MCF 10A (cell line): Measurements from ENCODE around the gene STXBP4. TPM values are rescaled to one million over a fixed set of nuclear protein-coding genes. Genes with fewer than 3 reads are reported as not detected.
A peak's percentile ranks its signal among the peaks of the same experiment; 100 is the strongest.

Source experiments
- BruUV-seq: library from RNA; stranded (reverse); fragments of 400-500 nt; replicated peaks from 2 replicates; lab custom pipeline; 2021; lab: Mats Ljungman, UMichigan
- CTCF ChIA-PET: fragments of 300-600 bp; sonication (Branson Sonifier 250); formaldehyde crosslinking; extraction: SDS; loops from one replicate; lab custom pipeline; 2021; ENCODE audit warnings: antibody characterized with exemption, inconsistent platforms; lab: Yijun Ruan, JAX
- POLR2A ChIA-PET: fragments of 300-600, 350-650 bp; sonication (Branson Sonifier 250); formaldehyde crosslinking; extraction: SDS; loops from one replicate; lab custom pipeline; 2020; ENCODE audit warnings: antibody characterized with exemption, inconsistent platforms; lab: Yijun Ruan, JAX
- DNase-seq: peaks from one replicate; pipeline ENCODE4 v3.0.0-alpha.2; 2018; ENCODE audit not compliant: unreplicated experiment
- H3K27ac Mint-ChIP-seq: one replicate; pipeline ENCODE4 v1.8.0; 2022; ENCODE audit warnings: mild to moderate bottlenecking, low read depth, mixed read lengths; ENCODE audit not compliant: unreplicated experiment
- H3K27me3 Mint-ChIP-seq: one replicate; pipeline ENCODE4 v1.8.0; 2022; ENCODE audit warnings: mixed read lengths; ENCODE audit not compliant: insufficient read depth, unreplicated experiment
- H3K36me3 Mint-ChIP-seq: one replicate; pipeline ENCODE4 v1.8.0; 2022; ENCODE audit warnings: mild to moderate bottlenecking, moderate library complexity, mixed read lengths; ENCODE audit not compliant: insufficient read depth, unreplicated experiment
- H3K4me1 Mint-ChIP-seq: one replicate; pipeline ENCODE4 v1.8.0; 2022; ENCODE audit warnings: mixed read lengths; ENCODE audit not compliant: insufficient read depth, unreplicated experiment
- H3K4me3 Mint-ChIP-seq: one replicate; pipeline ENCODE4 v1.8.0; 2022; ENCODE audit warnings: mild to moderate bottlenecking, moderate library complexity, mixed read lengths; ENCODE audit not compliant: unreplicated experiment
- H3K9me3 Mint-ChIP-seq: one replicate; pipeline ENCODE4 v1.8.0; 2022; ENCODE audit warnings: mixed read lengths; ENCODE audit not compliant: unreplicated experiment
- intact Hi-C: fragments of 100-400 bp; cut with micrococcal nuclease; formaldehyde crosslinking; loops from 2 replicates; pipeline ENCODE4 v1.14.1; 2022
- total RNA-seq: library from RNA; stranded (reverse); gene quantifications from 2 replicates; pipeline ENCODE4 v1.2.3, GENCODE V29; 2022
- TF ChIP-seq, protein P1 (sequence below): fragments of 200-600 bp; IDR thresholded peaks from one replicate; pipeline ENCODE4 v1.8.0; 2022; ENCODE audit warnings: antibody characterized with exemption, mild to moderate bottlenecking; ENCODE audit not compliant: unreplicated experiment

STXBP4 gene
- total RNA-seq, 1 experiment from 2014 or later = 6.7 TPM

DNA sequence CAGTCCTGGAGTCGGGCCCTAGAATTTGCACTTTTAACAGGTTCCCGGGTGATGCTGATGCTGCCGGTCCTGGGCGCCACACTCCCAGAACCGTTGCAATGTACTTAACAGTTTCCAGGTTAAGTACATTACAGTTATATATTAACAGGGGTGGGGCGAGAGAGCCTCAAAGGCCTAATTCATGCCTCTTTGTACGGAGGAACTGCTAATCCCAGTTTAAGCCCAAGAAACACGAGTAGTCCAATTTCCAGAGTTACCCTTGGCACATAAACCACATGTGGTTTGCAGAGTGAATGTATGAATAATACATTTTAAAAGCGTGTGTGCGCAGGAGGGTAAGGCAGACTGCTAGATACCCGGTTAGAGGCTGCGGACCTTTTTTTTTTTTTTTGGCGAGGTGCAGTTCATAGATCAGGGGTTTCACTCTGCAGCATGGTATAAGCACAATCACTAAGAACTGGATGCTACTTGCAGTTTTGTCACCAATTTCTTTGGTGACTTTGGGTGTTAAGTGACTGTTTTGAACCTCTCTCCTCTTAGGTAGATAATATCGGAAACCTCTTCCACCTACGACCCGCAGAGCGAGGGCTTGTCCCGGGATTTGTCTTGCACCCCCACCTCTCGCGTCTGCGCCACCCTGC is 824 bp upstream of the STXBP4 start:
- intact Hi-C loops = no loop called here
- TF ChIP-seq, protein P1, sequence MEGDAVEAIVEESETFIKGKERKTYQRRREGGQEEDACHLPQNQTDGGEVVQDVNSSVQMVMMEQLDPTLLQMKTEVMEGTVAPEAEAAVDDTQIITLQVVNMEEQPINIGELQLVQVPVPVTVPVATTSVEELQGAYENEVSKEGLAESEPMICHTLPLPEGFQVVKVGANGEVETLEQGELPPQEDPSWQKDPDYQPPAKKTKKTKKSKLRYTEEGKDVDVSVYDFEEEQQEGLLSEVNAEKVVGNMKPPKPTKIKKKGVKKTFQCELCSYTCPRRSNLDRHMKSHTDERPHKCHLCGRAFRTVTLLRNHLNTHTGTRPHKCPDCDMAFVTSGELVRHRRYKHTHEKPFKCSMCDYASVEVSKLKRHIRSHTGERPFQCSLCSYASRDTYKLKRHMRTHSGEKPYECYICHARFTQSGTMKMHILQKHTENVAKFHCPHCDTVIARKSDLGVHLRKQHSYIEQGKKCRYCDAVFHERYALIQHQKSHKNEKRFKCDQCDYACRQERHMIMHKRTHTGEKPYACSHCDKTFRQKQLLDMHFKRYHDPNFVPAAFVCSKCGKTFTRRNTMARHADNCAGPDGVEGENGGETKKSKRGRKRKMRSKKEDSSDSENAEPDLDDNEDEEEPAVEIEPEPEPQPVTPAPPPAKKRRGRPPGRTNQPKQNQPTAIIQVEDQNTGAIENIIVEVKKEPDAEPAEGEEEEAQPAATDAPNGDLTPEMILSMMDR = no peak
- no TSS peak for BruUV-seq
- peak; percentile 34 for DNase-seq
- POLR2A ChIA-PET = interaction anchor here (0.8 to 2.2 kb wide), 5 partner anchors 10 to 466 kb away, joined by 3 to 11 read pairs (median 3); no protein-coding TSS in a partner anchor
- Mint-ChIP-seq H3K36me3 (peaks cover 33% of the 10 kb centered on the region), H3K4me1 (peaks cover 8% of the 10 kb centered on the region), H3K4me3 (no peak overlapping the region), H3K27ac (no peak overlapping the region), H3K9me3 (no peaks in the 10 kb centered on the region), H3K27me3 (no peaks in the 10 kb centered on the region)
- CTCF ChIA-PET = interaction anchor here (0.7 kb wide), 1 partner anchor 49 kb away, joined by 3 read pairs; no protein-coding TSS in a partner anchor

DNA sequence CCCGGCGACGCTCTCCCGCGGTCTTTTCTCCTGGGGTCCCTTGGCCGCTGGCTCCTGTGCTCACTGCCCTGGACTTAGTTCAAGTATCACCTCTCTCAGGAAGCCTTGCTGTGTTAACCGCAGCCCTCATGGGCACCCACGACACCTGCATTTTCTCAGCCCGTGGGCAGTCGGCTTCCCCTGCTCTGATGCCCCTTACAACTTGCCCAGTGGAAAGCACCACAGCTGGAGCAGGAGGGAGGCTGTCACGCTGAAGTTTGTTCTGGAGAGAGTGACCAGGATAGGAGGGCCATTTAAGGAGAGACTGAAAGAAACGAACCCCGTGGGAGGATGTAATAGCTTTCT is 395 bp downstream of the STXBP4 start:
- Mint-ChIP-seq H3K4me3 (no peak overlapping the region), H3K4me1 (peaks cover 8% of the 10 kb centered on the region), H3K36me3 (peaks cover 21% of the 10 kb centered on the region), H3K9me3 (no peaks in the 10 kb centered on the region), H3K27ac (no peak overlapping the region), H3K27me3 (no peaks in the 10 kb centered on the region)
- TF ChIP-seq, protein P1 = no peak
- DNase-seq = no peak
- ChIA-PET CTCF (interaction anchor here (0.6 to 0.7 kb wide), 3 partner anchors 24 to 1837 kb away, joined by 3 to 6 read pairs (median 3); no protein-coding TSS in a partner anchor), POLR2A (interaction anchor here (0.5 to 2.2 kb wide), 7 partner anchors 10 to 1223 kb away, joined by 3 to 11 read pairs (median 3); no protein-coding TSS in a partner anchor)
- intact Hi-C loops = no loop called here
- TSS peak; percentile 26 for BruUV-seq

DNA sequence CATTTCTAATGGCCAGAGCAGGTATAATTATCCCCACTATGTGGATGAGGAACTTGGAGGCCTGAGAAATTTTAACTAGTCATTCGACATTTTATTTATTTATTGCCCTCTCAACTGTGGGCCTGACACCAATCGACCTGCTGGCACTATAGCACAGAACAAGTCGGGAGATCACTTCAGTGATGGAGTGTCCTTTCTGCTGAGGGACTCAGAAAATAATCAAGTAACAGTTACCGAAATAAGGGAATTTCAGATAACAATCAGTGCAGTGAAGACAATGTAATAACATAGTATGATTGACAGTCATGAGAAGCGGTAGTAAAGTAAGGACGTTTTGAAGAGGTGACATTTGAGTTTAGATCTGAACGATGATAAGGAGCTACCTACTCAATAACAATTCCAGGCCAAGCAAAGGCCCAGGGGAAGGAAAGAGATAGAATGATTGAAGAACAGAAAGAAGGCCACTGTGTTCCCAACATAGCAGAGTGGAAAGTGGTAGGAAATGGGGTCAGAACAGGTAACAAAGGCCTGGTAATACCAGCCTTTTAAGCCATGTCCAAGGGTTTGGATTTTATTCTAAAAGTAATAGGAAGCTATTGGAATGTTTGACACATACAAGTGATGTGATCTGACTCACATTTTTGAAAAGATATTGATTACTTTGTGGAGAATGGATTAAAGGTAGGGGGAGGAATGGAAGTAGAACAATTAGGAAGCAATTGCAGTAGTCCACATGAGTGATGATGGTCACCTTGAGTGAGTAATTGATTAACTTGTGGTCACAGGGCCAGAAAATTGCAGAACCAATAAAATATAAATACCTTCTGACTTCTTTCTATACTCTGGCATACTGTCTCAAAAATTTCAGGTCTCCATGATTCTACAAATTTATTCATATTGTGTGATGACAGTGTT is 1.4 kb downstream of the STXBP4 start:
- intact Hi-C loops = no loop called here
- POLR2A ChIA-PET = interaction anchor here (0.5 to 2.2 kb wide), 5 partner anchors 9 to 1224 kb away, joined by 3 to 11 read pairs (median 3); no protein-coding TSS in a partner anchor

More for the DNA sequence above, 1.4 kb downstream of the STXBP4 start:
- DNase-seq = no peak
- Mint-ChIP-seq H3K4me1 (peaks cover 8% of the 10 kb centered on the region), H3K27ac (no peak overlapping the region), H3K27me3 (no peaks in the 10 kb centered on the region), H3K36me3 (peaks cover 13% of the 10 kb centered on the region), H3K4me3 (no peak overlapping the region), H3K9me3 (no peaks in the 10 kb centered on the region)
- TF ChIP-seq, protein P1 = no peak
- BruUV-seq = no TSS peak
- CTCF ChIA-PET = interaction anchor here (0.6 to 1.1 kb wide), 3 partner anchors 10 to 465 kb away, joined by 3 to 8 read pairs (median 5); no protein-coding TSS in a partner anchor
